HG03575 (cell line): ENCODE data around the gene SDK1.
"Not testable (repeated sequence)": the region's sequence is repeated elsewhere in the genome, so short reads cannot be mapped to it uniquely, and the experiment has no call there.

Experiments
- ATAC-seq: cut with Tn5 transposase; IDR thresholded peaks from one replicate; pipeline ENCODE4 v1.9.1; 2021; ENCODE audit not compliant: unreplicated experiment, insufficient number of reproducible peaks, low FRiP score; ENCODE audit errors: extremely low read depth

SDK1 gene

GRCh38 chr7:3670898-3671297, 369.8 kb downstream of the SDK1 start:
- ATAC-seq: no peak

GRCh38 chr7:3673524-3673923, 372.5 kb downstream of the SDK1 start:
- no peak for ATAC-seq

GRCh38 chr7:3678314-3678810, 377.3 kb downstream of the SDK1 start:
- no peak for ATAC-seq

- ATAC-seq: no peak
Measured at GRCh38 chr7:3682028-3682710, 381.1 kb downstream of the SDK1 start.

- no peak for ATAC-seq
Measured at GRCh38 chr7:3683546-3684539, 382.8 kb downstream of the SDK1 start.

GRCh38 chr7:3688071-3688470, 387.0 kb downstream of the SDK1 start:
- ATAC-seq: no peak

GRCh38 chr7:3688842-3689241, 387.8 kb downstream of the SDK1 start:
- ATAC-seq: no peak

- ATAC-seq: no peak
Measured at GRCh38 chr7:3691478-3692158, 390.6 kb downstream of the SDK1 start.

GRCh38 chr7:3695602-3696001, 394.6 kb downstream of the SDK1 start:
- no peak for ATAC-seq

GRCh38 chr7:3696113-3696512, 395.1 kb downstream of the SDK1 start:
- ATAC-seq: no peak

- ATAC-seq: no peak
Measured at GRCh38 chr7:3697472-3697871, 396.4 kb downstream of the SDK1 start.

GRCh38 chr7:3705258-3705657, 404.2 kb downstream of the SDK1 start:
- no peak for ATAC-seq

GRCh38 chr7:3706091-3706490, 405.0 kb downstream of the SDK1 start:
- ATAC-seq: not testable (repeated sequence)

GRCh38 chr7:3710122-3710521, 409.1 kb downstream of the SDK1 start:
- ATAC-seq: no peak

GRCh38 chr7:3710531-3710930, 409.5 kb downstream of the SDK1 start:
- no peak for ATAC-seq

- no peak for ATAC-seq
Measured at GRCh38 chr7:3712841-3713240, 411.8 kb downstream of the SDK1 start.

GRCh38 chr7:3721422-3721821, 420.4 kb downstream of the SDK1 start:
- ATAC-seq: no peak

- no peak for ATAC-seq
Measured at GRCh38 chr7:3722396-3722922, 421.4 kb downstream of the SDK1 start.
